ENCODE measurements around the gene CD81. TPM values are rescaled to one million over a fixed set of nuclear protein-coding genes. Genes with fewer than 3 reads are reported as not detected.

The CD81 gene
- total and polyA plus RNA-seq, 10 of the 15 experiments (the other 5 are each of a cell fraction or from before 2014, with no cell fraction given), result 2.0 to 145 (median 57.2) TPM

DNA sequence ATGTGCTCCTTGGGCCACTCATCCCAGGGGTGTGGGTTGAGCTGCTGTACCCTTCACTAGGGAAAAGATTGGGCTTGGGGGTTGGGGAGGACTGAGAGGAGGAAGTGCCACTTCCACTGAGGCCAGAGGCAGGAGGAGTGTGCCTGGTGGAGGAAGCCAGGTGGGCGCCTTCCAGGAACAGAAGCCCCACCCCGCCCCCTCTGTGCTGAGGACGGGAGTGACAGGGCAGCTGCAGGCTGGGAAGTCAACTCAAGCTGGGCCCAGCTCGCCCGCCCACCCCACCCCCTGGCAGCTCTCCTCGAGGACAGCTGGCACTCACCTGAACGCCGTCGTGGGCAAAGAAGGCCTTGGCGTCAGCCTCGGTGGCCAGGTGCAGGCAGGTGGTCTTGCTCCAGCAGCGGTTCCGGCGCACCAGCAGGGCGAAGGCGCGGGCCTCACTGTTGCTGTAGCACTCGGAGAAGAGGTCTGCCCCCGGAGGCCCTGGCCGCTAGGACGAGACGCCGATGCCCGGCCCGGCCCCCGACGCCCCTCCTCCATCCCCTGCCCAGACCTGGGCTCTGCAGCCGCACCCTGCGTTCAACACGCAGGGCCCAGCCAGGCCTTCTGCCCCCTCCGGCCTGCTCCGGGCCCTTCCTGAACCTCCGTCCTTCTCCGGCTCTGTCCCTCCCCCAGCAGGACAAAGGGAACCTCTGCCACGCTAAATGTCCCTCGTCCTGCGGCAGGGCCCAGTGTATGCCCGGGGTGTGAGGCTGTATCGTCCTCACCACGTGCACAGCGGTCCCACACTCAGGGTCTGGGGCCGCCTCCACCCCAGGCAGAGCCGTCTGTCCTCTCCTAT lies 36.9 kb downstream of the CD81 start (continued):
- TF ChIP-seq ZNF207 (IDR thresholded peaks at IDR 0.05; ENCODE audit: borderline replicate concordance) (no peak), NFXL1 (IDR thresholded peaks at IDR 0.05; ENCODE audit: borderline replicate concordance) (no peak), POLR2AphosphoS2 (IDR thresholded peaks at IDR 0.05; ENCODE audit: low read depth, low read length) (no peak)

GRCh38 chr11:2414616-2415015 lies 37.5 kb downstream of the CD81 start:
- POLR2A ChIA-PET, result no interaction called here
- Histone ChIP-seq H3K36me3 (ENCODE audit: control insufficient read depth in 2 of 2, insufficient read depth in 2 of 2, low read length in 1 of 2) (no peaks in the 10 kb centered on the region), H3K9ac (ENCODE audit: control insufficient read depth, insufficient read depth, low read length) (no peak overlapping the region), H3K4me2 (ENCODE audit: control insufficient read depth, insufficient read depth) (no peak overlapping the region), H3K4me3 (no peak overlapping the region), H3K27ac (ENCODE audit: control insufficient read depth, insufficient read depth) (no peak overlapping the region), H2AFZ (ENCODE audit: control insufficient read depth, low read depth, low read length) (no peak overlapping the region), H3K4me1 (ENCODE audit: control insufficient read depth, insufficient read depth, low read length) (no peaks in the 10 kb centered on the region), H3K9me3 (replicated peaks; ENCODE audit: control insufficient read depth, insufficient read depth, low read length) (no peaks in the 10 kb centered on the region), H3K79me2 (ENCODE audit: control insufficient read depth, insufficient read depth, low read length) (no peaks in the 10 kb centered on the region), H4K20me1 (ENCODE audit: control insufficient read depth, insufficient read depth) (no peaks in the 10 kb centered on the region), H3K27me3 (replicated peaks in 1 of 2; ENCODE audit: control insufficient read depth in 2 of 2, insufficient read depth in 2 of 2, low read length in 1 of 2) (no peaks in the 10 kb centered on the region)
- 71% methylated on average over 32 of the region's 35 CpGs for WGBS (ENCODE audit: insufficient coverage, insufficient replicate concordance, low lambda C conversion rate, missing lambda C conversion rate)
- in situ Hi-C loops (cut with MboI) (loop anchor here (5.0 kb wide), 2 partner anchors 102 to 212 kb away; no protein-coding TSS in a partner anchor), intact Hi-C loops (cut with micrococcal nuclease; ENCODE audit: unreplicated experiment) (no loop called here)
- FAIRE-seq (no peak), ATAC-seq (no peak), DNase-seq (ENCODE audit: low read depth, low spot score) (no peak)
- no TSS peak for BruUV-seq (replicated peaks)
- SMC1A ChIA-PET (ENCODE audit: uncharacterized antibody, unreplicated experiment), result no interaction called here
- CTCF ChIA-PET, result no interaction called here
- RAD21 ChIA-PET (ENCODE audit: unreplicated experiment), result no interaction called here
- TF ChIP-seq ZNF207 (IDR thresholded peaks at IDR 0.05; ENCODE audit: borderline replicate concordance), result no peak
- no peak for TF ChIP-seq ZNF622 (IDR thresholded peaks at IDR 0.05)
- TF ChIP-seq RELB (IDR thresholded peaks at IDR 0.05; ENCODE audit: low read depth), result no peak
- TF ChIP-seq TCF12 (IDR thresholded peaks at IDR 0.05; ENCODE audit: low read depth, low read length), result no peak
- TF ChIP-seq RFX5 (IDR thresholded peaks at IDR 0.05; ENCODE audit: low read depth, low read length), result no peak
- no peak for TF ChIP-seq HSF1 (IDR thresholded peaks at IDR 0.05; ENCODE audit: low read depth, low read length)
- TF ChIP-seq BHLHE40 (IDR thresholded peaks at IDR 0.05; ENCODE audit: borderline replicate concordance in 1 of 2, low read depth in 2 of 2, low read length in 1 of 2), result no peak
- TF ChIP-seq PAX8 (IDR thresholded peaks at IDR 0.05), result no peak
- TF ChIP-seq SRF (IDR thresholded peaks at IDR 0.05; ENCODE audit: low read depth in 2 of 2, low read length in 2 of 2), result no peak
- no peak for TF ChIP-seq SREBF1 (IDR thresholded peaks at IDR 0.05; ENCODE audit: low read length)
- TF ChIP-seq, protein P1, sequence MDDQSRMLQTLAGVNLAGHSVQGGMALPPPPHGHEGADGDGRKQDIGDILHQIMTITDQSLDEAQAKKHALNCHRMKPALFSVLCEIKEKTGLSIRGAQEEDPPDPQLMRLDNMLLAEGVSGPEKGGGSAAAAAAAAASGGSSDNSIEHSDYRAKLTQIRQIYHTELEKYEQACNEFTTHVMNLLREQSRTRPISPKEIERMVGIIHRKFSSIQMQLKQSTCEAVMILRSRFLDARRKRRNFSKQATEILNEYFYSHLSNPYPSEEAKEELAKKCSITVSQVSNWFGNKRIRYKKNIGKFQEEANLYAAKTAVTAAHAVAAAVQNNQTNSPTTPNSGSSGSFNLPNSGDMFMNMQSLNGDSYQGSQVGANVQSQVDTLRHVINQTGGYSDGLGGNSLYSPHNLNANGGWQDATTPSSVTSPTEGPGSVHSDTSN (IDR thresholded peaks at IDR 0.05; ENCODE audit: insufficient replicate concordance, low read depth, low read length), result no peak
- TF ChIP-seq, protein P2, sequence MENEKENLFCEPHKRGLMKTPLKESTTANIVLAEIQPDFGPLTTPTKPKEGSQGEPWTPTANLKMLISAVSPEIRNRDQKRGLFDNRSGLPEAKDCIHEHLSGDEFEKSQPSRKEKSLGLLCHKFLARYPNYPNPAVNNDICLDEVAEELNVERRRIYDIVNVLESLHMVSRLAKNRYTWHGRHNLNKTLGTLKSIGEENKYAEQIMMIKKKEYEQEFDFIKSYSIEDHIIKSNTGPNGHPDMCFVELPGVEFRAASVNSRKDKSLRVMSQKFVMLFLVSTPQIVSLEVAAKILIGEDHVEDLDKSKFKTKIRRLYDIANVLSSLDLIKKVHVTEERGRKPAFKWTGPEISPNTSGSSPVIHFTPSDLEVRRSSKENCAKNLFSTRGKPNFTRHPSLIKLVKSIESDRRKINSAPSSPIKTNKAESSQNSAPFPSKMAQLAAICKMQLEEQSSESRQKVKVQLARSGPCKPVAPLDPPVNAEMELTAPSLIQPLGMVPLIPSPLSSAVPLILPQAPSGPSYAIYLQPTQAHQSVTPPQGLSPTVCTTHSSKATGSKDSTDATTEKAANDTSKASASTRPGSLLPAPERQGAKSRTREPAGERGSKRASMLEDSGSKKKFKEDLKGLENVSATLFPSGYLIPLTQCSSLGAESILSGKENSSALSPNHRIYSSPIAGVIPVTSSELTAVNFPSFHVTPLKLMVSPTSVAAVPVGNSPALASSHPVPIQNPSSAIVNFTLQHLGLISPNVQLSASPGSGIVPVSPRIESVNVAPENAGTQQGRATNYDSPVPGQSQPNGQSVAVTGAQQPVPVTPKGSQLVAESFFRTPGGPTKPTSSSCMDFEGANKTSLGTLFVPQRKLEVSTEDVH (IDR thresholded peaks at IDR 0.05; ENCODE audit: low read depth, partially characterized antibody), result no peak
- no peak for TF ChIP-seq BRCA1 (IDR thresholded peaks at IDR 0.05; ENCODE audit: low read depth, low read length)

Measured in GM12878 (cell line).